ENCODE data around the gene MS4A4A.

The MS4A4A gene

GRCh38 chr11:60305906-60306619, 25.6 kb downstream of the MS4A4A start:
- DNase-seq: no peak

GRCh38 chr11:60307507-60308195, 27.2 kb downstream of the MS4A4A start:
- no peak for DNase-seq

GRCh38 chr11:60310407-60310998, 30.0 kb downstream of the MS4A4A start:
- no peak for DNase-seq

DNA sequence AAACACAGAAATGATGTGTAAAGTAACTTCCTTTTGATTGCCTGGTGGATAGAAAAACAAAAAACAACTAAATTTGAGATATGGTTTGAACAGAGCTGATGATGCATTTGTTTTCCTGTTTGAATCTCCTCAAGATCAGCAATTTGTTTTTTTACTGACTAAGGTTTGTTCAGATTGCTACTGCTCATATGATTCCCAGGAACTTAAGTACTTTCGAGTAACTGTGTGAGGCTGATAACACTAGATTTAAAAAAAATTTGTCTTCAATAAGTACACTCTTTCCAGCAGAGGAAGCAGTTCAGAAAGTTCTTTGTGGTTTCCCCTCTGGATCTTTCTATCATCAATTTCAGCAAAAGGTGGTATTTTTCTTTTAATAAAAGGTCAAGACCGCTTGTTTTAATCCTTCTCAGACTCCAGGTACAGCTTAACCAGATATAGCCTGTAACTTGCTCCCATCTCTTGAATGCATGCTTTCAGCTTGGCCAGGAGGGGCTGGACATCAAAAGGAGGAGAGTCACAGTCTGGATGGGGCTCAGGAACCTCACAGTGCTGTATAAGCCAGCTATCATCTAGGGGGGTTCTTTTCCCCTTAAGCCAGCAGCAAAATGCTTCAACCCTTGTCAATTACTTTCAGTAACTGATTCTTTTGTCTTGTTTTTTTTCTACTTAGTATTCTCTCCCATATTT, 34.3 kb downstream of the MS4A4A start:
- no peak for DNase-seq

GRCh38 chr11:60315871-60316270, 35.4 kb downstream of the MS4A4A start:
- DNase-seq: no peak

GRCh38 chr11:60316317-60316716, 35.9 kb downstream of the MS4A4A start:
- no peak for DNase-seq

DNA sequence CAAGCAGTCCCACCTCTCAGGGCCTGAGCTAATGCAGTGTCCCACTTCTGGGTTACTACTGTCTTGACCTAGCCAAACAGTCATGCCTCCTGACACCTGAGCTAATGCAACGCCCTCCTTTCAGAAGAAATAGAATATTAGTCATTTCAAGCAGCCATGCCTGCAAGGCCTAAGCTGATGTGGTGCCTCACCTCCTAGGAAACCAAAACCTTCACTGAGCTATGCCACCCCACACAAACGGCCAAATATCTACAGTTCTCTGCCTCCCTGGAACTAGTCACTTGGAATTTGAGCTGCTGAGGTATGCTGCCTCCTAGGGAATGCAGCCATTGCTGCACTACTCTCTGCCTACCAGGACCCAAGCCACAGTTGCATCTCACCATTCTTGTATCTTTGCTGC, 38.3 kb downstream of the MS4A4A start:
- DNase-seq: no peak

DNA sequence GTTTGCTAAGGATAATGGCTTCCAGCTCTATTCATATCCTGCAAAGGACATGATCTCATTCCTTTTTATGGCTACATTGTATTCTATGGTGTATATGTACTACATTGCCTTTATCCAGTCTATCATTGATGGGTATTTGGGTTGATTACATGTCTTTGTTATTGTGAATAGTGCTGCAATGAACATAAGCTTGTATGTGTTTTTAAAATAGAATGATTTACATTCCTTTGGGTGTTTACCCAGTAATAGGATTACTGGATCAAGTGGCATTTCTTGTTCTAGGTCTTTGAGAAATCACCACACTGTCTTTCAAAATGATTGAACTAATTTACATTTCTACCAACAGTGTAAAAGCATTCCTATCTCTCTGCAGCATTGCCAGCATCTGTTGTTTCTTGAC, 40.6 kb downstream of the MS4A4A start:
- DNase-seq: no peak

GRCh38 chr11:60326955-60327354, 46.5 kb downstream of the MS4A4A start, which contains the start of gene MS4A6E:
MS4A6E (plus strand) TSS chr11:60327255; CDS start chr11:60334896, 7,641 bp downstream.
- no peak for DNase-seq

DNA sequence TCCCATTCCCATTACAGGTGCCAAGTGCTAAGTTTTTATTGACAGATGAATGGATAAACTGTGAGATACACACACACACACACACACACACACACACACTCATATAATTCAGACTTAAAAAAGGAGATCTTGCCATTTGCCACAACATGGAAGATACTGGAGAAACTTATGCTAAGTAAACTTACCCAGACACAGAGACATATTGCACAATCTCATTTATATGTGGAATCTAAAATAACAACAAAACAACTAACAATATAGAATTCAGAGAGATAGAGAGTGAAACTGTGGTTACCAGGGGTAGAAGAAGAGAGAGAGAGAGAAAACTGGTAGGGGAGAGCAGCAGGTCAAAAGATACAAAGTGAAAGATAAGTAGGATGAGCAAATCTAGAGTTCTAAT, 48.0 kb downstream of the MS4A4A start:
- DNase-seq: no peak

GRCh38 chr11:60332846-60333245, 52.4 kb downstream of the MS4A4A start:
- DNase-seq: no peak

- no peak for DNase-seq
Observed at GRCh38 chr11:60334005-60334620, 53.6 kb downstream of the MS4A4A start.

DNA sequence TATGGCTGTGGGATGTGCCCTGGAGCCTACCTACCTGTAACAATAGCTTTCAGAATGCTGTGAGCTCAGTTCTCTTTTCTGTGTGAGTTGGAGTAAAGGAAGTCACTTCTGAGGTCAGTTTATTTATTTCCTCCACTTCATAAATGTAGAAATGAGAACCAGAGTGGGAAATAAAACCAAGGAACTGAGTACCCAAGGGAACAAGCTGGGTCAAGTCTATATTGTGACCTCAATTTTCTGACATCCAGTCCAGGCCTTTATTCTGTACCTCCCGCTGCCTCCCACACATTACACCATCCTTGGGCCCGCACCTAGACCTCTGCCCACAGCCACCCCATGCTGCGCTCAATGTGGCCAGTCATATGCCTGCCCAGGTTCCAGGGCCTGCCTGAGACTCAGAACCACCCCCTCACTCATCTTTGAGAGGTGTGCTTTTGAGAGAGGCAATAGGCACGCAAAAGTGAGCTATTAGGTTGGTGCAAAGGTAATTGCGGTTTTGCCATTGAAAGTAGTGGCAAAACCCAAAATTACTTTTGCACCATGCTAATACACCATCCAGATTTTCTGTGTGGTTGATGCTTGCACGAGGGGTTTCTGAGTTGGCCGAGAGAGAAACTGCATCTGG, 56.4 kb downstream of the MS4A4A start:
- no peak for DNase-seq

- DNase-seq: no peak
Observed at GRCh38 chr11:60338053-60338452, 57.6 kb downstream of the MS4A4A start.

- DNase-seq: no peak
Observed at GRCh38 chr11:60339356-60339755, 58.9 kb downstream of the MS4A4A start.

DNA sequence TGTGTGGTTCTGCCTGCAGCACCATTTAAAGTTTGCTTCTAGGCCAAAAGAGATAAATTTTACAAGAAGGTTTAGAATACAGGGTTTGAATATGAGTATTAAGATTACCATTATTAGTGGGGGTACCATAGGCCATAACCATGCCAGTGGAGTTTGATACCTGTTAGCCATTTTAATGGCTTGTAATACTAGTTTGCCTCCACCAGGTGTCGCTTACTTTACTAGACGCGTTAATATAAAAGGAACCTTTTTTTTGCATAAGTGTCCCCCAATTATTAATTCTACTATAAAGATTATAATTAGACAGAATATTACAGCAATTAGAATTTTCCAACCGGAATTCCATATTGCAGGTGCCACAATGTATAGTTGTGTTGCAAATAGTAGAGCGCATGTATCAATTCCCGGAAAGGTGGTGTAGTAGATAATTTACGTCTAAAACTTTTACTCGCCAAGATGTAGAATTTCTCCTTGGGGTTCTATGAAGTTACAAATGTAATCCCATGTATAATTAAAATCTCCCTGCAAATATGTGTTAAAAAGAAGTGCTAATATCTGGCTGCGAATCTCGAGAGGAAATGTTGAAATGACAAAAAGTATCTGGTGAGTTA, 62.7 kb downstream of the MS4A4A start:
- no peak for DNase-seq

DNA sequence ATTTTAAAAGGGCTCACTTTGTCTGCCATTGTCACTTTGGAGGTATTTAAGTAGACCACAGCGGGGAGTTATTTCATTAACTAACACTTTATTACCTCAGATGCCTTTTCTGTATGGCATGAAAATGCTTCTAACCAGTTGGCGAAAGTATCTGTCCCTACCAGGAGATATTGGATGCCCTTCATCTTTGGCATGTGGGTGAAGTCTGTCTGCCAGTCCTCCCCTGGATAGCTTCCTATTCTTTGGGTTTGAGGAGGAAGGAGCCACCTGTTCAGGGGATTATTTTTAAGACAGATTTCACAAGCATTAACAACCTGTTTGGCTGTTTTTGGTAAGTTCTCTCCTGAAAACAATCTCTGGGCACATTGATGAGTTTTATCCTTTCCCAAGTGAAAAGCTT, 63.7 kb downstream of the MS4A4A start:
- DNase-seq: no peak

- DNase-seq: no peak
Observed at GRCh38 chr11:60345489-60345888, 65.0 kb downstream of the MS4A4A start.

DNA sequence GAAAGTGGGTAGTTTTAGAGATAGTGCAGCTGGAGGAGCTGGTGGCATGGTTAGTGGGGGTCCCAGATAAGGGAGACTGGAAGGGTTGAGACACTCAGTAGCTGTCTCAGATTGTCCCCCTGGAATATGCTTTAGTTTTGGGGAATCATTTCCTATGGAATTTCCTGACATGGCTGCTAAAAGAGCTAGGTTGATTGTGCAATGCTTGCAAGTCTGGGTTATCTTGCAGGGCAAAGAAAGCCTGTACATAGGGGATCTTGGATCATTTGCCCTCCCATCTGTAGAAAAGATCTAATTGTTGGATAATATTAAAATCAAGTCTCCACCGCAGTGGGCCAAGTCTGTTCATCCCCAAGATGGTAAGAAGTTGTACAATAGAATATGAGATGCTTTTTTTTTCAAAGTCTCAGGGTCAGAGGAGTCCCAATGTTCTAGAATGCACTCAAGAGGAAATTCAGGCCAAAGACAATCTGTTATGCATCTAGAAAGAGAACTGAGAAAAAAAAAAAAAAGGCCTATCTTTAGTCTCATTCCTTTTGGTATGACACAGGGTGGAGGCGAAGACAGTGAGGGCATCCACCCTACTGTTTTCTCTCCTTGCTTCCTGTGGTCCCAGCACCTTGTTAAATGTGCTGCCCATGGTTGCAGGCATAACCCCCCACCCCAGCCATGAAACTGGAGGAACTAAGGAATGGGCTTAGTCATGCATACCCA, 66.8 kb downstream of the MS4A4A start:
- DNase-seq: no peak

GRCh38 chr11:60348116-60348515, 67.7 kb downstream of the MS4A4A start:
- no peak for DNase-seq

DNA sequence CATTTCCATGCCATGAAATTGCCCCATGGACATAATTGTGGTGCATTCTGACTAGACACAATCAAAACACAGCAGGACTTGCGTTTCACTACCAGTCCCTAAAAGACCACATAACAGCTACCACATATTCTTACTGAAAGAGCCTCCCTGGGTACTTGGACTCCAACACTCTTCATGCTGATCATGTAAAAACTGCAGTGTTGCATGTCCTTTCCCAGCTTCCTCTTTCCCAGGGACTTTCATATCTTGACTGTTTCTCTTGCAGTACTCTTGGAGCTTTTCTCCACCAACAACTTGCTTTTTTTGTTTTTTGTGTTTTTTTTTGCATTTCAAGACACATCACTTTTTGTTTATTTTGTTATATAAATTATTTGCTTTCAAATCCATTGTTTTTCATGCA, 69.5 kb downstream of the MS4A4A start:
- no peak for DNase-seq

DNA sequence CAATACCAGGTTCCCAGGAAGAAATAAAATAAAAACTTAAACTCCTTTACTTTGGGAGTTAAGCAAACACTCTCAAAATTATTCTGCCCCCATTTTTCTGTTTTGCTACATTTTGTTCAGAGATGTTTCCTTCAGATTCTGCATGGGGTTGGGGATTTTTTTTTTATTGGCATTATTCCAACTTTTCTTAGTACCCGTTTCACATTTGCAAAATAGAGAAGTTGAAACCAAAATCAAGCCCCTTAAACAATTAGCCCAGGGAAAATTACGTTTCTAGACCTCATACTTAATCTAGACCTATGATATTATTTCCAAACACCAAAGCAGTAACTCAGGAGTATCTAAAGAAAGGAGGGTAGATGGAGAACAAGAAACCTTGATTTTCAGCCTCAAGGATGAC, 77.3 kb downstream of the MS4A4A start:
- no peak for DNase-seq
